DOHH2 (cell line): ENCODE measurements around the gene TMEM115.

Source experiments
- EZH2phosphoT487 ChIP-seq: fragments of 200-600 bp; sonication (generic); IDR thresholded peaks from 2 replicates; pipeline ENCODE4 v1.6.1; 2017; ENCODE audit warnings: borderline replicate concordance, mild to moderate bottlenecking, antibody characterized with exemption, low read length, moderate library complexity, mixed read lengths
- TF ChIP-seq, protein P1 (sequence below): fragments of 200-600 bp; sonication (generic); IDR thresholded peaks from one replicate; pipeline ENCODE4 v1.5.1; 2014; ENCODE audit warnings: antibody characterized with exemption, mild to moderate bottlenecking, low read depth, low read length; ENCODE audit not compliant: poor library complexity, severe bottlenecking

DNA sequence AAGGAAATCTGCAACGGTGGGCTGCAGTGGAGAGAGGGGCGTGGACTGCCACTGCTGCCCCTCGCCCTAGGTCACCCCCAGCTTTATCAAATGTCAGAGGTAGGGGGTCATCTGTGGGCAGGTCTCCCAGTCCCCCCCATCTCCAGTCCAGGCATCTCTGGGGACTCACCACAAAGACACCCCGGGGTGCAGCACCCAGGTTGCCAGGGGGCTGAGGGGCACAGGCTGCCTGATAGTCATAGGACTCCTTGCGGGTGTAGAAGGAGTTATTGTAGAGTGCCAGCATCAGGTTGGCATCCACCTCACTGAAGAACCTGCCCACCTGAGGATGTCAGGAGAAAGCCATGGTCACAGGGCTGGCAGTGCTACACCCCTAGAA lies 6.5 kb upstream of the TMEM115 start:
- TF ChIP-seq, protein P1, sequence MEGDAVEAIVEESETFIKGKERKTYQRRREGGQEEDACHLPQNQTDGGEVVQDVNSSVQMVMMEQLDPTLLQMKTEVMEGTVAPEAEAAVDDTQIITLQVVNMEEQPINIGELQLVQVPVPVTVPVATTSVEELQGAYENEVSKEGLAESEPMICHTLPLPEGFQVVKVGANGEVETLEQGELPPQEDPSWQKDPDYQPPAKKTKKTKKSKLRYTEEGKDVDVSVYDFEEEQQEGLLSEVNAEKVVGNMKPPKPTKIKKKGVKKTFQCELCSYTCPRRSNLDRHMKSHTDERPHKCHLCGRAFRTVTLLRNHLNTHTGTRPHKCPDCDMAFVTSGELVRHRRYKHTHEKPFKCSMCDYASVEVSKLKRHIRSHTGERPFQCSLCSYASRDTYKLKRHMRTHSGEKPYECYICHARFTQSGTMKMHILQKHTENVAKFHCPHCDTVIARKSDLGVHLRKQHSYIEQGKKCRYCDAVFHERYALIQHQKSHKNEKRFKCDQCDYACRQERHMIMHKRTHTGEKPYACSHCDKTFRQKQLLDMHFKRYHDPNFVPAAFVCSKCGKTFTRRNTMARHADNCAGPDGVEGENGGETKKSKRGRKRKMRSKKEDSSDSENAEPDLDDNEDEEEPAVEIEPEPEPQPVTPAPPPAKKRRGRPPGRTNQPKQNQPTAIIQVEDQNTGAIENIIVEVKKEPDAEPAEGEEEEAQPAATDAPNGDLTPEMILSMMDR, result no peak
- TF ChIP-seq EZH2phosphoT487, result no peak
